HG03342 (cell line): ENCODE data around the gene B3GALNT2.

Experiments
- ATAC-seq: cut with Tn5 transposase; IDR thresholded peaks from one replicate; pipeline ENCODE4 v1.9.1; 2021; ENCODE audit warnings: mild to moderate bottlenecking, moderate library complexity; ENCODE audit not compliant: unreplicated experiment

B3GALNT2 gene

DNA sequence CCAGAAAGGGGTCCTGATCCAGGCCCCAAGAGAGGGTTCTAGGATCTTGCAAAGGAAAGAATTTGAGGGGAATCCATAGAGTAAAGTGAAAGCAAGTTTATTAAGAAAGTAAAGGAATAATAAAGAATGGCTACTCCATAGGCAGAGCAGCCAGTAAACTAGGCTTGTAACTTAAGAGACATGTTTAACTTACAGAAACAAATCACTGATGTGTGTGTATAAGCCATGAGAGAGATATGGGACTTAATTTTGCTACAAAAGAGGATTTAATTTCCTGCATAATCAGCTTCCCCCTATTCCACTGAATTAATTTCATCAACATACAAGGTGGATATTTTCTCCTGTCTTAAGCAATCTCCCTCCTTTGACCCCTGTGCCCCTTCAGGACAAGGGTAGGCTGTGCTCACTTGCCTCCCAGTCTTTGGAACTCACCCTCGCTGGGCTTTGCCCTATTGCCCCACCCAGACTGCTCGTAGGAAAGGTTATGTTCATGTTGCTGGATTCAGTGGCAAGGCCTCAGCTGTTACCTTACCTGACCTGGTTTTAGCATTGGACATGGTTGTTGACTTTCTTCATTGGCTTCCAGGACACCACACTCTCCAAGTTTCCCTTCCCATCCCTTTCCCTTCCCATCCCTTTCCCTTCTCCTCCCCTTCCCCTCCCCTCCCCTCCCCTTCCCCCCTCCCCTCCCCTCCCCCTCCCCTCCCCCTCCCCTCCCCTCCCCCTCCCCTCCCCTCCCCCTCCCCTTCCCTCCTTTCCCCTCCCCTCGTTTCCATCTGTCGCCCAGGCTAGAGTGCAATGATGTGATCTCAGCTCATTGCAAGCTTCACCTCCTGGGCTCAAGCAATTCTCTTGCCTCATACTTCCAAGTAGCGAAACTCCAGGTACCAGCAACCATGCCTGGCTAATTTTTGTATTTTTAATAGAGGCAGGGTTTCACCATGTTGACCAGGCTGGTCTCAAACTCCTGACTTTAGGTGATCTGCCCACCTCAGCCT is 92.5 kb downstream of the B3GALNT2 start:
- ATAC-seq: no peak

DNA sequence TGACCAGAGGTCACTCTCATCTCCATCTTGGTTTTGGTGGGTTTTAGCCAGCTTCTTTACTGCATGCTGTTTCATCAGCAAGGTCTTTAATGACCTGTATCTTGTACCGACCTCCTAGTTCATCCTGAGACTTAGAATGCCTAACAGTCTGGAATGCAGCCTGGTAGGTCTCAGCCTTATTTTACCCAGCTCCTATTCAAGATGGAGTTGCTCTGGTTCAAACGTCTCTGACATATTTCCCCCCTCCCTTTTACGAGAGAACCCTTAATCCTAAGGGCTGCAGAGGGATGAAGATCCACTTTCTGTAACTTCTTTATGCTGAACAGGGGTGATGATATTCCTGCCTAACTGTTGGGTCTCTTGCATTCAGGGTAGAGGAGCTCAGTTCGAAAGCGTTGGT is 93.8 kb downstream of the B3GALNT2 start:
- no peak for ATAC-seq

DNA sequence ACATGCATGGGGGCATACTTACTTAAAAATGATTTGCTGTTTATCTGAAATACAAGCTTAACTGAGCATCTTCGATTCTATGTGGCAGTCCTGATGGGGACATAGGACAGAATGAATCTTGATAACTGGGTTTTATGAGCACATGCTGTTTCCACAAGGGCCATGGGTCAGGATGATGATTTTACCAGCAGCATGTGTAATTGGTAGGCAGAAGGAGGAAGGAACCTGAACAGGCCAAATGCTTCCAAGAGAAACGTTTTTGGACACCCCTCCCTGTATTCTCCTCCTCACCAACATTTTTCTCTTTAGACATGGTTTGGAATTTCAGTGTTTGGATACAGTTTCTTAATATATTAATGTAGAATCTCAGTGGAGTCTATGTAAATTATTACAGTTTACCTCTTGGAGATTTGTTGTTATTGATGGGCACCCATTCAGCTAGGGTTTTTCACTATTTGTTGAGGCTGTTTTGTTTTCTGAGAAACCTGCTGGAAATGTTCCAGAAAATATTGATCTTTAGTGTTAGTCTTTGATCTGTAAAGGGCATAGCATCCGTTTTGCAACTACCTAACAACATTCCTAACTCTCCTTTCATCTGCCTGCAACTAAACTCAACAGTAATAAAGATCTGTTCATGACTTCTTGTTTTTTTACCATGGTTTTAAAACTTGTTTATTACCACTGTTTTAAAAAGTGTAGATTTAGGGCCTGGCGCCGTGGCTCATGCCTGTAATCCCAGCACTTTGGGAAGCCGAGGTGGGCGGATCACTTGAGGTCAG is 95.0 kb downstream of the B3GALNT2 start:
- no peak for ATAC-seq

DNA sequence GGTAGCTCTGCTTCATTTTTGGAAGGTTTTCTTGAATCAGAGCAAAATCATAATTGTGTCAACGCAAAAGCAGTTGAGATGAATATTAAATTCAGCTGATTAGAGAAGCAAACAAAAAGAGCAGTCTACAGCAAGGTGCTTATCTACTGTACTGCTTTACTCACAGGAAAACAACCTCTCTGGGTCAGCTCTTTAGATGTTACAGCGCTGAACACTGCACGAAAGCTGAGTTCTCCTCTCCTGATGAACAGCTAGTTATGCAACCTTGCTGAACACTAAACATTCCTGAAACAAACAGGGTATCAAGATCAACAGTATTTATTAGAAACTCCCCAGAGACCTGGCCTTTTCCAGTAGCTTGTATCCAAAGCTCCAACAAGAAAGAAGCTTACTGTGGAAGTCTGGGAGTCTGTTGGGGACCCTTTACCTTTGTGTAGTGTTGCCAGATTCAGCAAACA is 95.7 kb downstream of the B3GALNT2 start:
- no peak for ATAC-seq

DNA sequence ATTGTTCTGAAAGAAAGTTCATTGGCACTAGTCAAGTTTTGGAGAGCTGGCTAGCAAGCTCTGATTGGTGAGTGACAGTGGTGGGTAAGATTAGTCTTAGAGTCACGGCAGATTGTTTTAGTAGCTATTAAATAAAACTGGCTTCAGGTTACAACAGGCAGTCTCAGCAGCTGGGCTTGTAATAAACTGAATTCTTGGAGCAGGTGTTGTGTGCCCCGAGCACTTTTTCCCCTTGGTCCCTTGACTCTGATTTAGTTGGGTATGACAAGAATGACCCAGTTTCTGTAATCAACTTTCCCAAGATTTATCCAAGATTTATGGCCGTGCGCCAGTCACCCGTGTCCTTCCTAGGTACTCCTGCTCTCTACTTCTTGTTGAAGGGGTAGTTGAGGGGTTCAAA is 96.8 kb downstream of the B3GALNT2 start:
- ATAC-seq: no peak

DNA sequence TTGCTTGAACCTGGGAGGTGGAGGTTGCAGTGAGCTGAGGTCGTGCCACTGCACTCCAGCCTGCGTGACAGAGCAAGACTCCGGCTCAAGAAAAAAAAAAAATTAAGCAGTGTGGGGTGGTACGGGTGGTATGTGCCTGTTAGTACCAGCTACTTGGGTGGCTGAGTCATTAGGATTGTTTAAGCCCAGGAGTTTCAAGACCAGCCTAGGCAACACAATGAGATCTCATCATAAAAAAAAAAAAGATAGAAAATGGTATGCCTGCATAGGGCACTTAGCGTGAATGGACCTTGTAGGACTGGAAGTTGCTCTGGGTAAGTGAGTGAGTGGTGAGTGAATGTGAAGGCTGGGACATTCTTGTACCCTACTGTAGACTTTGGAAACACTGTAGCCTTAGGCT is 100.1 kb downstream of the B3GALNT2 start:
- no peak for ATAC-seq

DNA sequence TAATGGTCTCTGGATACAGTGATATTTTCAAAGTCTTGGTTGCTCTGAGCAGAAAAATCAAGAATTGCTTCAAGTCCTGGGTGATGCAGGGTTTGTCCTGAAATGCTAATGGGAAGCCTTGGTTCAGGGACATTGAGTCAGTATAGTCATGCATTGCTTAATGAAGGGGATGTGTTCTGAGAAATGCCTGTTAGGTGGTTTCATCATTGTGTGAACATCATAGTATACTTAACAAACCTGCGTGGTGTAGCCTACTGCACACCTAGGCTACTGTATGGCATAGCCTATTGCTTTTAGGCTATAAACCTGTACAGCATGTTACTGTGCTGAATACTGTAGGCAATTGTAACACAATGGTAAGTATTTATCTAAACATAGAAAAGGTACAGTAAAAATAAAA is 100.7 kb downstream of the B3GALNT2 start:
- no peak for ATAC-seq

DNA sequence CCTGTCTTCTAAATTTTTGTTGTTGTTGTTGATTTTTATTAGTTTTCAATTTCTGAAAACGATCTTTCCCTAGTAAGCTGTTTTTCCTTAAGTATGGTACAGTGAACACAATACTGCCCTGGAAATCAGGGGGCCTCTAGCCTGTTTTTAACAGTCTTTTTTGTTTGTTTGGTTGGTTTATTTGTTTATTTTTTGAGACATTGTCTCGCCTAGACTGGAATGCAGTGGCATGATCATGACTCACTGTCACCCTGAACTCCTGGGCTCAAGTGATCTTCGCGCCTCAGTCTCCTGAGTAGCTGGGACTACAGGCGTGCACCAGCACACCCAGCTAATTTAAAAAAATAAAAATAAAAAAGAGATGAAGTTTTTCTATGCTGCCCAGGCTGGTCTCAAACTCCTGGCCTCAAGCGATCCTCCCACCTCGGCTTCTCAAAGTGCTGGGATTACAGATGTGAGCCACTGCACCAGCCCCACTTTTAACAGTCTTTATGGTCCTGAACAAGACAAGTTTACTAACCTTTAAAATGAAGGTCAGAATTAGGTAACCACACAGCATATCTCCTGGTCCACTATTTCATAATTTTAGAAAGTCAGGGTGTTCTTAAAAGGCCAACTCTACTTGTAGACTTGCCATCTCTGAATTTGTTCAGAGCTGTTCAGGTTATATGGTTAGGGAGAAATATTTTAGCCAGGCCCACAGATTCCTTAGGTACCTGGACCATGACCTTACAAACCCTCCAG is 101.6 kb downstream of the B3GALNT2 start:
- no peak for ATAC-seq

DNA sequence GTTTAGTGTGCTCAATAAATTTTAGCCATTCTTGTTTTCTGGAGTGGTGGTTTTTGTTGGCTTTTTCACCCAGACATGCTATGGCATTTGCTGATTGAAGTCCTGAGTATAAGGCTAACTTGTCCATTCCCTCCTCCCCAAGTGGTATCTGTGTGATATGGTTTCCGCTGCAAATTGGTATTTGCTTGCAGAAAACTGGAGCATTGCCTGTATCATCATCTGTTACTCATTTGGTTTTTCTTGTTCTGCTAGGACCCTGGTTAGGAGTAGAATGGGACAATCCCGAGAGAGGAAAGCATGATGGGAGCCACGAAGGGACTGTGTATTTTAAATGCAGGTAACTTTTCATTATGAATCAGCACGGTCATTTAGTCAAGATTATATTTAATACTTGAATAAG is 103.0 kb downstream of the B3GALNT2 start:
- no peak for ATAC-seq
